ENCODE measurements around the gene ROBO1.
"Not testable (repeated sequence)": the region's sequence is repeated elsewhere in the genome, so short reads cannot be mapped to it uniquely, and the experiment has no call there.

The ROBO1 gene

DNA sequence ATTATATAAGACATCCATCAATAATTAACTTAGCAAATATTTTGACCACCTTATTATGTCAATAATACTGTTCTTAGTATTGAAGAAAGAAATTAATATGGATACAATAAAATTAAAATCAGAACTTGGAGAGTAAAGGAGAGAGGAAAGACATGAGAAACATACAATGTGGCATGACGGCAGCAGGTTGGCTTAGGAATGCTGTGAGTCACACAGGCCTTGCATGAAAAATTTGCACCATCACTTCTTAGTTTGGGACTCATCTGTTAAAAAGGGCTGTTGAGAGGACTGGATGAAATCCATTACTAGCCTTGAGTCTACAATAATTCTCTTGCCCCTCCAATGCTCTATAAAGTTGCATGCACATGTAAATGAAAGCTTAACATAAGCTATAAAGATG is 880.8 kb downstream of the ROBO1 start:
- DNase-seq (ENCODE audit: low read depth), result no peak
- H3K4me3 ChIP-seq (ENCODE audit: low read depth, low read length), result no peak overlapping the region
- TF ChIP-seq, protein P1, sequence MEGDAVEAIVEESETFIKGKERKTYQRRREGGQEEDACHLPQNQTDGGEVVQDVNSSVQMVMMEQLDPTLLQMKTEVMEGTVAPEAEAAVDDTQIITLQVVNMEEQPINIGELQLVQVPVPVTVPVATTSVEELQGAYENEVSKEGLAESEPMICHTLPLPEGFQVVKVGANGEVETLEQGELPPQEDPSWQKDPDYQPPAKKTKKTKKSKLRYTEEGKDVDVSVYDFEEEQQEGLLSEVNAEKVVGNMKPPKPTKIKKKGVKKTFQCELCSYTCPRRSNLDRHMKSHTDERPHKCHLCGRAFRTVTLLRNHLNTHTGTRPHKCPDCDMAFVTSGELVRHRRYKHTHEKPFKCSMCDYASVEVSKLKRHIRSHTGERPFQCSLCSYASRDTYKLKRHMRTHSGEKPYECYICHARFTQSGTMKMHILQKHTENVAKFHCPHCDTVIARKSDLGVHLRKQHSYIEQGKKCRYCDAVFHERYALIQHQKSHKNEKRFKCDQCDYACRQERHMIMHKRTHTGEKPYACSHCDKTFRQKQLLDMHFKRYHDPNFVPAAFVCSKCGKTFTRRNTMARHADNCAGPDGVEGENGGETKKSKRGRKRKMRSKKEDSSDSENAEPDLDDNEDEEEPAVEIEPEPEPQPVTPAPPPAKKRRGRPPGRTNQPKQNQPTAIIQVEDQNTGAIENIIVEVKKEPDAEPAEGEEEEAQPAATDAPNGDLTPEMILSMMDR (IDR thresholded peaks at IDR 0.05; ENCODE audit: low read depth, low read length, missing control alignments), result no peak

DNA sequence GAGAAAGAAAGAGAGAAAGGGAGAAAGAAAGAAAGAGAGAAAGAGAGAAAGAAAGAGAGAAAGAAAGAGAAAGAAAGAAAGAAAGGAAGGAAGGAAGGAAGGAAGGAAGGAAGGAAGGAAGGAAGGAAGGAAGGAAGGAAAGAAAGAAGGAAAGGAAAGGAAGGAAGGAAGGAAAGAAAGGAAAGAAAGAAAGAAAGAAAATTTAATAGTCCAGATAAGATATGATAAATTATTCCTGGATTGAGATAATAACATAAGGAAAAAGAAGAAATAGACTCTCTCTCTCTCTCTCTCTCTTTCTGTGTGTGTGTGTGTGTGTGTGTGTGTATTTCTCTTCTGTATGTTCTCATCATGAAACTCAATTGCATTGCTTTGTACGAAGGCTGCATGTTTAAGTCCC is 883.2 kb downstream of the ROBO1 start:
- DNase-seq (ENCODE audit: low read depth); H3K4me3 ChIP-seq (ENCODE audit: low read depth, low read length): not testable (repeated sequence)

DNA sequence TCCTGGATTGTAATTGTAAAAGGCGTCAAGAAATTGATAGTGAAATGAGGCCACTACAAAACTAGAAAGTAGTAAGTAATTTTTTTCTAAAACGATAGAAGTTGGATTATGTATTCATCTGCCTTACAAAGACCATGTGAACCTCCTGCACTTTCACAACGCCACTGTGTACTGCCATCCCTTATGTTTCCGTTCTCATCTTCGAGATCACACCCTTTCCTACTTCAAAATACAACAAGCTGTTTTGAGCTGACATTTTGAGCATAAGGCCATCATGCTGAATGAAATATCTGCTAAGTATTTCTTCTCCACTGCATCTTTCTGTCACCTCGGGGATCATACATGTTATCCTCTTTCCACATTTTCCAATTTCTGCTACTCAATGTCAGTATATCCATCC is 885.5 kb downstream of the ROBO1 start:
- H3K4me3 ChIP-seq (ENCODE audit: low read depth, low read length), result no peak overlapping the region
- DNase-seq (ENCODE audit: low read depth), result no peak
- TF ChIP-seq, protein P1 (IDR thresholded peaks at IDR 0.05; ENCODE audit: low read depth, low read length, missing control alignments), result no peak

DNA sequence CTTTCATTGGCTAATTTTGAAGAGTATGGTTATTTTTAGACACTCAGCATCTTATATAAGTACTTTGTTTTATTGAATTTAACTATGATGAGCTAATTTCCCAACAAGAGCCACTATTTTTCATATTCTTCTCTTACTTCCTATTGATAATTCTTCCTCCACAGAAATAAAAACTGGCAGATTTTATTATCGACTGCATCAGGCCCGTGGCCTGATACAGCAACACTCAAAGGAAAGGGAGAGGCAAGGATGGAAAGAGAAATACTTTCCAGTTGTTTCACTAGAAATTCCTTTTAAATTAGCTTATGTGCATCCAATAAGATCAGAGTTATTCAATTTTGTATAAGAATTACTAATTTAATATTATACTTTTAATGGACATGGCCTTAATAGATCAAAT is 886.3 kb downstream of the ROBO1 start:
- no peak overlapping the region for H3K4me3 ChIP-seq (ENCODE audit: low read depth, low read length)
- TF ChIP-seq, protein P1 (IDR thresholded peaks at IDR 0.05; ENCODE audit: low read depth, low read length, missing control alignments), result no peak
- DNase-seq (ENCODE audit: low read depth), result no peak

DNA sequence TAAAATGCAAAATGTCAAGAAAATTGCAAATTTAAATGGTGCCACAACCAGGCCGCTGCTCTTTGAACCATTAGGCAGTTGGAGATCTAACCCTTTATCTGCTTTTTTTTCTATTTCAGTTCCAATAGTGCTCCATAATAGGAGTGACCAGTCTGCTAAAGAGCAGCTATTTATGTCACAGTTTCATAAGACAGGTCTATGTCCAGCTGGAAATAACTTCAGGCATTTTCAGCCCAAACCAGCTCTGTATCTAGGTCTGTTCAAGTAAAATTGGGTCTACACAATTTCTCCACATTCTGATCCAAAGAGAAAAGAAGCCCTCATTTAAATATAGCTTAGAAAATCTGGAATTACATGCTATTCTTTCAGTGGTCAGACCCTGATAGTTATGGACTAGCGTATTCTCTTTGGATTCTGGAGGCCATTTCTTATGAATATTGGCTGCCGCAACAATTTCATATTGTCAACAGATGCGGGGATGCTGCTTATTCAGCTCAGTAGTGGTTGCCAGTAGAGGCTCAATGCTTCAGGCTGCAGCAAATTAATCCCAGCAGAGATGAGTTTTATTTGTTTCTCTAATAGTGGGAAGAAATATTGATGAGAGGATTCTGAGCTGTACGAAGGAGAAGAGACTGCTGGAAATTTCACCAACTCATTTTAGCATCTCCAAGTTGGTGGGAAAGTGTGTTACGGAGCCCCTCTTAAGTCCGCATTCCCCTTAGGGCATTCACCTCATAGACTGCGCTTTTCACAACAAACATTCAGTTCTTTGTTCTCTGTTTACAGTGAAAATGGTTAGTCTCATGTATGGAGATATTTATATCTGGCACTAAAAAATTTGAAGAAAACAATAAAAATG is 887.0 kb downstream of the ROBO1 start:
- no peak overlapping the region for H3K4me3 ChIP-seq (ENCODE audit: low read depth, low read length)
- no peak for DNase-seq (ENCODE audit: low read depth)
- TF ChIP-seq, protein P1 (IDR thresholded peaks at IDR 0.05; ENCODE audit: low read depth, low read length, missing control alignments), result no peak

DNA sequence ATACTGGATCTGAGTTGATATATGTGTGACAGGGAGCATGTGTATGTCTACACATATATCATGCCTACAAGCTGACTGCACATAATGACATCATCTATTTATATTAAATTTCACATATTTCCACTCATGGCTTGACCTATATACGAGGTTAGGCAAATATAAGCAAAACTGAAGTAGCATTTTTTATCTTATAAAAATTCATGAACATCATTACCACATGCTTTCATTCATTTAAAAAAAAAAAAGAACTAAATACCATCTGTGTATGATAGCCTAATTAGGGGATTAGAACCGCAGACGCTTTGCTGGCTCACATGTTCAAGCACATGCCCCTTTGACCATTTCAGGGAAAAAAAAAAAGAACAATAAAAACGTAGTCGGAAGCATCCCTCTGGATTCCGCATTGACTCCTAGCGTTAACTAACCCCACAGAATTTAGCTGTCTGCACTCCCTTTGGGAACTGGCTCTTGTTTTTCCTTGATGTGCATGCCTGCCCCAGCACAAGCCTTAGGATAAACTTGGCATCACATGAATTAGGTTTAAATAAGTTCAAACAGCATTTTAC is 888.4 kb downstream of the ROBO1 start:
- H3K4me3 ChIP-seq (ENCODE audit: low read depth, low read length), result no peak overlapping the region
- TF ChIP-seq, protein P1 (IDR thresholded peaks at IDR 0.05; ENCODE audit: low read depth, low read length, missing control alignments), result no peak
- no peak for DNase-seq (ENCODE audit: low read depth)

DNA sequence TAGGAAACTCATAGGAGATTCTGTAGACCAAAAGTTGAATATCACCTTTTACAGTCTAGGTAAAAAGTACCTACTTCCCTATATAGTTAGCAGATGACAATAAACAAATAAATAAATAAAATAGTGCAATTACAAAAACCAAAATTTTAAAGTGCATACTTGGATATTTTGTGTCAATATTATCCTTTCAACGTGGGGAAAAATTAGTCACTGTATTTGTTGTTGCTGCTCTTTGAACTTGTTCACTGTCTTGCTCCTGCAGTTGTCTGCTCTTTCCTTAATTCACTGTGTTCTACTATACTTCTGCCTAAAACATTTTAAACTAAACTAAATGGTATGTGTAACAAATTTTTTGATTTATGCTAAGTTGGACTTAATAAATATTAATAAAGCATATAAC is 889.0 kb downstream of the ROBO1 start:
- TF ChIP-seq, protein P1 (IDR thresholded peaks at IDR 0.05; ENCODE audit: low read depth, low read length, missing control alignments), result no peak
- no peak overlapping the region for H3K4me3 ChIP-seq (ENCODE audit: low read depth, low read length)
- no peak for DNase-seq (ENCODE audit: low read depth)
